GM23338 (cell line): ENCODE measurements around the gene SRPX.

Experiments used
- CREB1 ChIP-seq: fragments of 250-450 bp; sonication (Bioruptor Pico); IDR thresholded peaks from 2 replicates; pipeline ENCODE4 v1.5.0; 2020; ENCODE audit warnings: low read depth, mild to moderate bottlenecking, moderate library complexity
- EZH2 ChIP-seq: fragments of 200-600 bp; sonication (generic); IDR thresholded peaks from one replicate; pipeline ENCODE4 v1.8.0; 2017; ENCODE audit warnings: antibody characterized with exemption, mild to moderate bottlenecking, low read depth; ENCODE audit not compliant: unreplicated experiment
- EZH2phosphoT487 ChIP-seq: fragments of 200-600 bp; sonication (generic); IDR thresholded peaks from one replicate; pipeline ENCODE4 v1.8.1; 2018; ENCODE audit warnings: antibody characterized with exemption; ENCODE audit not compliant: unreplicated experiment
- JUNB ChIP-seq: IDR thresholded peaks from one replicate; pipeline ENCODE4 v1.6.1; 2016; ENCODE audit warnings: antibody characterized with exemption; ENCODE audit not compliant: unreplicated experiment
- POLR2AphosphoS5 ChIP-seq: IDR thresholded peaks from 2 replicates; pipeline ENCODE4 v1.6.1; 2016; ENCODE audit warnings: antibody characterized with exemption, low read depth
- REST ChIP-seq: IDR thresholded peaks from one replicate; pipeline ENCODE4 v1.6.1; 2018; ENCODE audit warnings: antibody characterized with exemption; ENCODE audit not compliant: unreplicated experiment
- STAT1 ChIP-seq: IDR thresholded peaks from one replicate; pipeline ENCODE4 v1.6.1; 2016; ENCODE audit warnings: antibody characterized with exemption; ENCODE audit not compliant: unreplicated experiment
- ZNF331 ChIP-seq: fragments of 250-450 bp; sonication (Bioruptor Pico); IDR thresholded peaks from 2 replicates; pipeline ENCODE4 v1.5.0; 2020; ENCODE audit warnings: low read depth, mild to moderate bottlenecking, moderate library complexity
- TF ChIP-seq, protein P1 (sequence below), 2 experiments: fragments of 200-600 bp in 1 of 2; sonication (generic) in 1 of 2; conservative IDR thresholded peaks; 2 replicates each; pipeline versions ENCODE4 v1.5.1 to v1.6.1; 2016 to 2017; ENCODE audit warnings: antibody characterized with exemption in 2 of 2, low read depth in 2 of 2, mild to moderate bottlenecking in 2 of 2, moderate library complexity in 1 of 2
- TF ChIP-seq, protein P2 (sequence below): IDR thresholded peaks from 2 replicates; pipeline ENCODE4 v1.6.1; 2016; ENCODE audit warnings: antibody characterized with exemption

DNA sequence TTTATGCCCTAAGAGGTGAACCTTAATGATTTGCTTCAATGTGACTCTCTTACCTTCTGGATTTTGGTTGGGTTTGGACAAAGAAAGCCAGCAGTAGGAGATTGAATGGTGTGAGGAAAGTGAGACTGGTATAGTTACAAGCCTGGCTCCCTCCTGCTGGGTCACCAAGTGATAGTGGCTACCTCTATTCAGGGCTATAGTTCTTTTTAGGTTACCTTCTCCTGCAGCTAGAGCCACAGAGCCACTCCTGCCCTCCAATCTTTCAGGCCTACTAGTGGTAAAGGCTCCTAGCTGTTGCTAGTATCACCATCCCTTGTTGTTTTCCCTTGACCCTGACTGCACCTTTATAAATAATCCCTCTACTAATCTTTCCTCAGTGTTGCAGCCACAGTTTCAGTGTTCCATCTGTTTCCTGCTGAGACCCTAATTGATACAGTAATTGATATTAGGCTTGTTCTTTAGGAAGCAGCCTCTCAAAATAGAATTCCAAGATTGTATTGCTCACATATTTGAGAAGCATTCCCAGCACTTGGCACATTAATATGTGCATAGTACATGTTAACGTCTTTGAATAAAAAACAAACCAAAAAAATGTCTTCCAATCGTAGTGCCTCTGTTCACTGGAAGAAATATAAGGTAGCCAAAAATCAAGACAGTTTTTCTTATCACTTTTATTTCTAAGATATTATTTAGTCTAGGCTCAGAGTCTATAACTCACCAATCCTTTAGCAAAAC is 82.3 kb downstream of the SRPX start:
- TF ChIP-seq CREB1 (CRISPR knock-in tag) (no peak), EZH2 (no peak), REST (no peak), EZH2phosphoT487 (no peak), STAT1 (no peak), POLR2AphosphoS5 (no peak), JUNB (no peak), ZNF331 (CRISPR knock-in tag) (no peak)
- TF ChIP-seq, protein P1, sequence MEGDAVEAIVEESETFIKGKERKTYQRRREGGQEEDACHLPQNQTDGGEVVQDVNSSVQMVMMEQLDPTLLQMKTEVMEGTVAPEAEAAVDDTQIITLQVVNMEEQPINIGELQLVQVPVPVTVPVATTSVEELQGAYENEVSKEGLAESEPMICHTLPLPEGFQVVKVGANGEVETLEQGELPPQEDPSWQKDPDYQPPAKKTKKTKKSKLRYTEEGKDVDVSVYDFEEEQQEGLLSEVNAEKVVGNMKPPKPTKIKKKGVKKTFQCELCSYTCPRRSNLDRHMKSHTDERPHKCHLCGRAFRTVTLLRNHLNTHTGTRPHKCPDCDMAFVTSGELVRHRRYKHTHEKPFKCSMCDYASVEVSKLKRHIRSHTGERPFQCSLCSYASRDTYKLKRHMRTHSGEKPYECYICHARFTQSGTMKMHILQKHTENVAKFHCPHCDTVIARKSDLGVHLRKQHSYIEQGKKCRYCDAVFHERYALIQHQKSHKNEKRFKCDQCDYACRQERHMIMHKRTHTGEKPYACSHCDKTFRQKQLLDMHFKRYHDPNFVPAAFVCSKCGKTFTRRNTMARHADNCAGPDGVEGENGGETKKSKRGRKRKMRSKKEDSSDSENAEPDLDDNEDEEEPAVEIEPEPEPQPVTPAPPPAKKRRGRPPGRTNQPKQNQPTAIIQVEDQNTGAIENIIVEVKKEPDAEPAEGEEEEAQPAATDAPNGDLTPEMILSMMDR (conservative IDR thresholded peaks at IDR 0.05; ENCODE audit: low read depth in 2 of 2): no peak
- TF ChIP-seq, protein P2, sequence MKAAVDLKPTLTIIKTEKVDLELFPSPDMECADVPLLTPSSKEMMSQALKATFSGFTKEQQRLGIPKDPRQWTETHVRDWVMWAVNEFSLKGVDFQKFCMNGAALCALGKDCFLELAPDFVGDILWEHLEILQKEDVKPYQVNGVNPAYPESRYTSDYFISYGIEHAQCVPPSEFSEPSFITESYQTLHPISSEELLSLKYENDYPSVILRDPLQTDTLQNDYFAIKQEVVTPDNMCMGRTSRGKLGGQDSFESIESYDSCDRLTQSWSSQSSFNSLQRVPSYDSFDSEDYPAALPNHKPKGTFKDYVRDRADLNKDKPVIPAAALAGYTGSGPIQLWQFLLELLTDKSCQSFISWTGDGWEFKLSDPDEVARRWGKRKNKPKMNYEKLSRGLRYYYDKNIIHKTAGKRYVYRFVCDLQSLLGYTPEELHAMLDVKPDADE: no peak
